Esophagus muscularis mucosa (tissue), 4 donors: Measurements from ENCODE around the gene TC2N. TPM values are rescaled to one million over a fixed set of nuclear protein-coding genes. Genes with fewer than 3 reads are reported as not detected.
"Not testable (repeated sequence)": the region's sequence is repeated elsewhere in the genome, so short reads cannot be mapped to it uniquely, and the experiment has no call there.

Source experiments
- DNase-seq: peaks from one replicate; pipeline ENCODE4 v3.0.0-alpha.2; 2017; ENCODE audit errors: extremely low spot score
- H3K27ac ChIP-seq, 4 donors: fragments of 200-600 bp; sonication (generic); replicated peaks in 1 of 4; 1 replicate in 3 of 4; 2 replicates in 1 of 4; pipeline ENCODE4 v1.5.1; 2016 to 2019; ENCODE audit warnings: mild to moderate bottlenecking in 1 of 4
- H3K27me3 ChIP-seq, 4 donors: fragments of 200-600 bp; sonication (generic); one replicate each; pipeline versions ENCODE4 v1.5.1 to v1.6.0; 2016 to 2019
- H3K36me3 ChIP-seq, 4 donors: fragments of 200-600 bp; sonication (generic); one replicate each; pipeline ENCODE4 v1.5.1; 2016 to 2019
- H3K4me1 ChIP-seq, 4 donors: fragments of 200-600 bp; sonication (generic); one replicate each; pipeline ENCODE4 v1.5.1; 2016 to 2019
- H3K4me3 ChIP-seq, 4 donors: fragments of 200-600 bp; sonication (generic); 1 replicate in 2 of 4; 2 replicates in 2 of 4; pipeline ENCODE4 v1.5.1; 2016 to 2019; ENCODE audit warnings: mild to moderate bottlenecking in 4 of 4, moderate library complexity in 1 of 4
- H3K9me3 ChIP-seq, 4 donors: fragments of 200-600 bp; sonication (generic); 1 replicate in 3 of 4; 2 replicates in 1 of 4; pipeline ENCODE4 v1.5.1; 2016 to 2019
- EP300 ChIP-seq: sonication (generic); formaldehyde crosslinking; IDR thresholded peaks from one replicate; pipeline ENCODE4 v1.6.1; 2017; ENCODE audit warnings: antibody characterized with exemption
- POLR2A ChIP-seq: fragments of 450-650 bp; IDR thresholded peaks from one replicate; pipeline ENCODE4 v1.6.1; 2017; ENCODE audit warnings: antibody characterized with exemption, moderate library complexity, mild to moderate bottlenecking, low read depth
- POLR2AphosphoS5 ChIP-seq, 2 donors: sonication (generic); formaldehyde crosslinking; IDR thresholded peaks; one replicate each; pipeline ENCODE4 v1.6.1; 2017; ENCODE audit warnings: antibody characterized with exemption in 2 of 2
- WGBS: methylation state at CpG from one replicate; pipeline ENCODE4 v1.1.5; 2018; 5-methylcytosine and 5-hydroxymethylcytosine counted together
- intact Hi-C: fragments of 100-400 bp; cut with DNase I; formaldehyde crosslinking; loops from one replicate; pipeline ENCODE4 v1.15.1; 2023
- total RNA-seq, 4 donors: library from RNA; depleted of rRNA; stranded (reverse); fragments of >200 nt; gene quantifications; one replicate each; pipeline versions ENCODE4 v1.1.0 to v1.2.1, GENCODE V29; 2016
- TF ChIP-seq, protein P1 (sequence below), 3 experiments: fragments of 200-600 bp in 2 of 3; fragments of 450-650 bp in 1 of 3; sonication (generic) in 2 of 3; IDR thresholded peaks; one replicate each; pipeline ENCODE4 v1.5.1; 2017 to 2019; ENCODE audit warnings: antibody characterized with exemption in 3 of 3, mild to moderate bottlenecking in 2 of 3, moderate library complexity in 1 of 3

TC2N gene
- total RNA-seq, 4 donors from 2014 or later: 17.8 to 27.8 (median 23.7) TPM

DNA sequence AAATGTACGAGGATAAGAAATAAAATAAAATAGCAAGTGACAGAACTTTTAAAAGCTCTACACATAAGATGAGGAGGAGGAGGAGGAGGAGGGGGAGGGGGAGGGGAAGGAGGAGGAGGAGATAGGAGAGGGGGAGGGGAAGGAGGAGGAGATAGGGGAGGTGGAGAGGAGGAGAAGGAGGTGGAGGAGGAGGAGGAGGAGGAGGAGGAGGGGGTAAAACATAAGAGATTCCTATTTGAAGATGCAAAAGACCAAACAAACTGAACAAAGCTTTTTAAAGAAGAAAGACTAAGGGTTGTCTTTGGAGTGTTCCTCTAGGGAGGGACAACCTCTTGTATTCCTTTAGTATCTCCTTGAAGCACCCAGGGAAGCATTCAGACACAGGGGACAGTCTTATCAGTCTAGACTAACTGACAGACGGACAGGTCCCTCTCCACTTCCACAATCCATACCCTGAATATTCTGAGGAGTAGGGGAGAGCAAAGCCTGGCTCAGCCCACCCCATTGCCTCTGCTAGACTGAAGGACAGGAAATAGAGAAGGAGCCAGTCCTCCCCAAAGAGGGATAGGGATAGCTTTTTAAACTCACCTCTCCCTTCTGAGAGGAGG, 12.9 kb downstream of the TC2N start:
- Histone ChIP-seq H3K4me3 (no peak overlapping the region), H3K9me3 (no peaks in the 10 kb centered on the region), H3K27ac (peak overlapping the region in 1 of 4 donors; percentile 42), H3K36me3 (no peaks in the 10 kb centered on the region), H3K4me1 (peaks cover 0 to 16% (median 6%) of the 10 kb centered on the region in 4 donors), H3K27me3 (peaks cover 0 to 9% (median 0%) of the 10 kb centered on the region in 4 donors)
- intact Hi-C loops: no loop called here
- 64% methylated on average over 2 of the region's 2 CpGs for WGBS
- DNase-seq: no peak
- TF ChIP-seq POLR2AphosphoS5 (IDR thresholded peaks at IDR 0.05): no peak
- no peak for TF ChIP-seq POLR2A
- TF ChIP-seq, protein P1, sequence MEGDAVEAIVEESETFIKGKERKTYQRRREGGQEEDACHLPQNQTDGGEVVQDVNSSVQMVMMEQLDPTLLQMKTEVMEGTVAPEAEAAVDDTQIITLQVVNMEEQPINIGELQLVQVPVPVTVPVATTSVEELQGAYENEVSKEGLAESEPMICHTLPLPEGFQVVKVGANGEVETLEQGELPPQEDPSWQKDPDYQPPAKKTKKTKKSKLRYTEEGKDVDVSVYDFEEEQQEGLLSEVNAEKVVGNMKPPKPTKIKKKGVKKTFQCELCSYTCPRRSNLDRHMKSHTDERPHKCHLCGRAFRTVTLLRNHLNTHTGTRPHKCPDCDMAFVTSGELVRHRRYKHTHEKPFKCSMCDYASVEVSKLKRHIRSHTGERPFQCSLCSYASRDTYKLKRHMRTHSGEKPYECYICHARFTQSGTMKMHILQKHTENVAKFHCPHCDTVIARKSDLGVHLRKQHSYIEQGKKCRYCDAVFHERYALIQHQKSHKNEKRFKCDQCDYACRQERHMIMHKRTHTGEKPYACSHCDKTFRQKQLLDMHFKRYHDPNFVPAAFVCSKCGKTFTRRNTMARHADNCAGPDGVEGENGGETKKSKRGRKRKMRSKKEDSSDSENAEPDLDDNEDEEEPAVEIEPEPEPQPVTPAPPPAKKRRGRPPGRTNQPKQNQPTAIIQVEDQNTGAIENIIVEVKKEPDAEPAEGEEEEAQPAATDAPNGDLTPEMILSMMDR (IDR thresholded peaks at IDR 0.05): no peak
- no peak for TF ChIP-seq EP300

DNA sequence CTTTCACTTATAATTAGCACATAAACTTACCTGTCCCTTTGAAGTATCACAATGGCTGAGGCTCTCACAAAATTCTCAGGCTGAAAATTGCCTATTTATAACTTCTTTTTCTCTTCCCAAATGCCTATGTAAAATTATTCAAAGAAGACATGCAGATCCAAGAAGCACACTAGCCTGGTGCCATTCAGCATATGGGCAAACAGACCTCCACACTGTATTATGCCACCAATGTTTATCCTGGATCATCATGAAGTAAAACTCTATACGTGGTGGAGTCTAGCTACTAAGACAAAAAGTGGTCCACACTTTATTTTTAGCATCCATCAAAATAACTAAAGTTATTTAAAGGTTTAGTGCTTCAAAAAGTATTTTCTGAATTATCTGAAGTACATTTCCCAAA, 15.8 kb downstream of the TC2N start:
- no peak overlapping the region for H3K4me3 ChIP-seq
- H3K36me3 ChIP-seq: no peaks in the 10 kb centered on the region
- WGBS: 47% methylated on average over 1 of the region's 1 CpG
- intact Hi-C loops: no loop called here
- H3K27ac ChIP-seq: no peak overlapping the region
- peak; percentile 29 for DNase-seq
- H3K27me3 ChIP-seq: no peaks in the 10 kb centered on the region
- H3K4me1 ChIP-seq: peaks cover 0 to 12% (median 4%) of the 10 kb centered on the region in 4 donors
- TF ChIP-seq, protein P1 (IDR thresholded peaks at IDR 0.05): no peak
- no peak for TF ChIP-seq POLR2AphosphoS5 (IDR thresholded peaks at IDR 0.05)
- no peak for TF ChIP-seq EP300
- no peak for TF ChIP-seq POLR2A
- no peaks in the 10 kb centered on the region for H3K9me3 ChIP-seq

DNA sequence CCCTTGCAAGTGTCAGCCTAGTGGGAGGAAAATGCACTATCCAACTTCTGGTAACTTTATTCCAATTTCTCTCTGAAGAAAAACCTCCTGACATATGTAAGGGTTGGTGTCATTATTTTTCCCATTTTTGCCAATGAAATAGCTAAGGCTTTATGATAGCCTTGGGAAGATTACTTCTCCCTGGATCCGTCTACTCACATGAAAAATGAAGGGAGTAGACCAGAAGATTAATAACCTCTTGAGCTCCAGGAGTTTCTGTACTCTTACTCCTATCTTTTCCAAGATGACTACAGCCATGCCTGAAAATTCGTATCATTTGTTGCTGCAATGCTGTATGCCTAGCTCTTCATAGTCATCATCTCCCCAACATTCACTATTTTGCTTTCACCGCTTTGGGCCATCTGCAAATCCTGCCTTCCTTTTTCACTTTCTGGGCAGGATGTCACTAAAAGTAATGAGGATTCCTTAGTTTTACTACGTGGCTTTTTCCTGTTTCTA, 18.8 kb downstream of the TC2N start:
- Histone ChIP-seq H3K9me3 (no peaks in the 10 kb centered on the region), H3K27me3 (peaks cover 0 to 5% (median 0%) of the 10 kb centered on the region in 4 donors), H3K27ac (no peak overlapping the region), H3K4me1 (no peaks in the 10 kb centered on the region), H3K36me3 (no peaks in the 10 kb centered on the region), H3K4me3 (no peak overlapping the region)
- DNase-seq: no peak
- TF ChIP-seq POLR2A: no peak
- TF ChIP-seq EP300: no peak
- WGBS: 69% methylated on average over 4 of the region's 4 CpGs
- intact Hi-C loops: no loop called here

DNA sequence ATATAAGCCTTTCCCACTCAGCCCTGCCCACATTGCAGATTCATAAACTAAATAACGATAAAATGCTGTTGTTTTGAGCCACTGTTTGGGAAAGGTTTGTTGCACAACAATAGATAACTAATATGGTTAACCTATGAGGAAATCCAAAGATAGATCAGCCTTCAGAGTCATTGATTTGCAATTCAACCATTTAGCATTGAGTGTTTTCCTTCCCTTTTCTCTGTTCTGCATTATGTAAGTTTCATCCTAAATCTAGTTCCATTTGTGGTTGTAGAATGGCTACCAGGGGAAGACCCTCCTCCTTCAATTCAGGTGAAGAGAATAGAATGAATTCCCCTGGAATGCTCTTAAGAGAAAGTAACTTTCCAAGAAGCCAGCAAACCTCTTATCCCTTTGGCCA, 19.6 kb downstream of the TC2N start:
- no peaks in the 10 kb centered on the region for H3K9me3 ChIP-seq
- peaks cover 0 to 5% (median 0%) of the 10 kb centered on the region in 4 donors for H3K27me3 ChIP-seq
- DNase-seq: no peak
- intact Hi-C loops: no loop called here
- WGBS: 80% methylated on average over 1 of the region's 1 CpG
- H3K36me3 ChIP-seq: no peaks in the 10 kb centered on the region
- no peaks in the 10 kb centered on the region for H3K4me1 ChIP-seq
- H3K4me3 ChIP-seq: no peak overlapping the region
- TF ChIP-seq POLR2AphosphoS5 (IDR thresholded peaks at IDR 0.05): no peak
- TF ChIP-seq, protein P1 (IDR thresholded peaks at IDR 0.05): no peak
- TF ChIP-seq POLR2A: no peak
- no peak for TF ChIP-seq EP300
- no peak overlapping the region for H3K27ac ChIP-seq

DNA sequence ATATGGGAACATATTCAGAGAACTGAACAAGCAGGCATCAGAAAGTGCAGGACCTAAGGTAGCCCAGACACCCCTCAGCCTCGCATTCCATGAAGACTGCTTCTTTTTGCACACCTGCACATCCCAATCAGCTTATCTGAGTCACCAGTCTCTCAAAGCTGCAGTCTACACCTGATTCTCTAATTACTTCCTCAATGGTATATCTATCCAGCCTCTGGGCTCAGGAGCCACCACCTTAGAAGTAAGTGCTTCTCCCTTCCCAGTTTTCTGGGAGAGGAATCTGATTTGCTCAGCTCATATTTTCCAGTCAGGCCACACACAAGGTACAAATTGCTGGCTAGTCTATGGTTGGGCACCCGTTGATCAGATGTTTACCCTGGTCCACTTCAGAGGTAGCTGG, 21.7 kb downstream of the TC2N start:
- Histone ChIP-seq H3K4me1 (no peaks in the 10 kb centered on the region), H3K27me3 (peaks cover 0 to 5% (median 0%) of the 10 kb centered on the region in 4 donors), H3K9me3 (no peaks in the 10 kb centered on the region), H3K36me3 (no peaks in the 10 kb centered on the region), H3K27ac (no peak overlapping the region), H3K4me3 (no peak overlapping the region)
- TF ChIP-seq EP300 (no peak), POLR2A (no peak), POLR2AphosphoS5 (IDR thresholded peaks at IDR 0.05) (no peak)
- TF ChIP-seq, protein P1 (IDR thresholded peaks at IDR 0.05): no peak
- DNase-seq: peak; percentile 85
- WGBS: 78% methylated on average over 2 of the region's 2 CpGs
- intact Hi-C loops: no loop called here

DNA sequence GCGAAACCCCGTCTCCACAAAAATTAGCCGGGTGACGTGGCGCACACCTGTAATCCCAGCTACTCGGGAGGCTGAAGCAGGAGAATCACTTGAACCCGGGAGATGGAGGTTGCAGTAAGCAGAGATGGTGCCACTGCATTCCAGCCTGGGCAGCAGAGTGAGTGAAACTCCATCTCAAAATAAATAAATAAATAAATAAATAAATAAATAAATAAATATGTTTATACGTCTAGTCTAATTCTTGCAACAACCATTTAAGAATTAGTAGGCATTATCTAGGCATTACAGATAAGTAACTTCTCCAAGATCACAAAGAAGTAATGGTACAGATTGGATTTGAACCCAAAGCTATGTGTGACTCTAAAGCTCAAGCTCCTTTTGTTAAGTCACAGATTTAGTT, 22.3 kb downstream of the TC2N start:
- H3K27me3 ChIP-seq, H3K4me1 ChIP-seq, H3K9me3 ChIP-seq, DNase-seq, H3K36me3 ChIP-seq, H3K27ac ChIP-seq, H3K4me3 ChIP-seq, intact Hi-C loops: not testable (repeated sequence)
- WGBS: 99% methylated on average over 8 of the region's 8 CpGs
